HG03575 (cell line): ENCODE measurements around the gene RAP1A.

Experiments used
- ATAC-seq: cut with Tn5 transposase; IDR thresholded peaks from one replicate; pipeline ENCODE4 v1.9.1; 2021; ENCODE audit not compliant: unreplicated experiment, insufficient number of reproducible peaks, low FRiP score; ENCODE audit errors: extremely low read depth

The RAP1A gene

GRCh38 chr1:111729946-111730681, 110.5 kb downstream of the RAP1A start:
- no peak for ATAC-seq

GRCh38 chr1:111730706-111731105, 111.1 kb downstream of the RAP1A start:
- no peak for ATAC-seq

DNA sequence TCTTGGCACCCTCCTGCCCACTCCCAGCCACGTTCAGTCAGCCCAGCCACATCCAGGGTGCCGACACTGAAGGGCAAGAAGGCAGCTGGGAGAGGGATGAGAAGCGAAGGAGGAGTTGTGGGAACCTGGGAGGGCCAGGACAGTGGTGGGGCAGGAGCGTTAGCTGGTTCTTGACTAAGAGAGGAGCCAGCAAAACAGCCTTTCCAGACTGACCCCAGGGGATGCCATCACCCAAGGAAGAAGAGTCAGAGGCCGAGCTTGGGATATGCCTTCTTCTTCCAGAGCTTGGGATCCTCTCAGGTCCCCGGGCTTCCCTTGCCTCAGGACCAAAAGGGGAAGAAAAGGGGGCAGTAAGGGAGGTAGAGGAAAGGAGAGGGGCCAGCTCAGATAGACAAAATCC, 112.4 kb downstream of the RAP1A start:
- no peak for ATAC-seq

GRCh38 chr1:111732718-111733117, 113.1 kb downstream of the RAP1A start:
- no peak for ATAC-seq

DNA sequence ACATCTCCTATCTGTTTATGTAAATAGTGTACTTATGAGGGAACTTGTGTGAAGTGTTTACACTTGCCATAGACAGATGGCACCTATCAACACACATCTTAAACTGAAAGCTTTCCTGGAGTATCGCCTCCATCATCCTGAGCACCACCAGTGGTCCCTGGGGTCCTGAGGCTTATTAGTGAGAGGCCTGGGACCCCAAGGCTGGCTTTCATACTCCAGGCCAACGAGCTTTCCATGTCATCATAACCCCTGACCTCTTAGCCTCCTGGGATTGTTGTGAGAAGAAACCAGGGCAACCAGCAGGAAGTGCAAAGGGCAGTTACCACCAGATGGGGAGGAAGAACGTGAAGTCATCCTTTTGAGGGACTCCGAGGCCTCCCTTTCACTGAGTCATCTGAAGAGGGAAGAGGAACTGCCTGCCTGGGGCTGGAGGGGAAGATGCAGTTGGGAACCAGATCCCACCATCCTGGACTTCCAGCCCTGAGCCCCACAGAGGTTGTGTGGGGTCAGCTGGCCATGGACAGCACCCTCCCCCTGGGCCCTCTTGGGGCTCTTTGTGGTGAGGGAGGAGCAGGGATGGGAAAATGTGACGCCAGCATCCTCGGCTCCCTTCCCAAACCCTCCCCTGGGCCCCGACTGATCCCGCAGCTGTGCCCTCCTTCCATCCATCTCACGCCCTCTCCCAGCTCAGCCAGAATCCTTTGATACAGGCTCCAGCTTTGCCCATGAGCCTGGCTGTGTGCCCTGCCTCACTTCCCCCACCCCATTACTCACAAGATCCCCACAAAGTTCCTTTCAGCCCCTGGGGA, 113.8 kb downstream of the RAP1A start:
- no peak for ATAC-seq

GRCh38 chr1:111733992-111734341, 114.4 kb downstream of the RAP1A start:
- ATAC-seq = no peak

GRCh38 chr1:111734426-111734825, 114.8 kb downstream of the RAP1A start:
- no peak for ATAC-seq

DNA sequence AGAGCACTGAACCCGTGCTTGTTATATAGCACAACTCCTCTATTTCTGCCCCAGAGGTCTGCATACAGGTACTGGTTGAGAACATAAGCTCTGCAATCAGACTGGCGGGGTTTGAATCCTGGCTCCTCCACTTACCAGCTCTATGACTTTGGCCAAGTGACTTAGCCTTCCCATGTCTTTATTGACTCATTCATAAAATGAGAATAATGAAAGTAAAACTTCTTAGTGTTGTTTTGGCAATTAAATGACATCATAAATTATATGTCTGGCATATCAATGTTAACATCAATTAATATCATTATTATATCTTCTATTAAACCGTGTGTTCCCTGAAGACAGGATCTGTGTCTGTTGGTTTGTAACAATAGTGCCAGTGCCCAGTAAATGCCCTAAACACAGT, 115.3 kb downstream of the RAP1A start:
- no peak for ATAC-seq

GRCh38 chr1:111735321-111735720, 115.7 kb downstream of the RAP1A start:
- ATAC-seq = no peak

GRCh38 chr1:111735858-111736544, 116.4 kb downstream of the RAP1A start:
- no peak for ATAC-seq

GRCh38 chr1:111736548-111737215, 117.1 kb downstream of the RAP1A start:
- no peak for ATAC-seq

GRCh38 chr1:111737216-111738132, 117.9 kb downstream of the RAP1A start:
- ATAC-seq = no peak

DNA sequence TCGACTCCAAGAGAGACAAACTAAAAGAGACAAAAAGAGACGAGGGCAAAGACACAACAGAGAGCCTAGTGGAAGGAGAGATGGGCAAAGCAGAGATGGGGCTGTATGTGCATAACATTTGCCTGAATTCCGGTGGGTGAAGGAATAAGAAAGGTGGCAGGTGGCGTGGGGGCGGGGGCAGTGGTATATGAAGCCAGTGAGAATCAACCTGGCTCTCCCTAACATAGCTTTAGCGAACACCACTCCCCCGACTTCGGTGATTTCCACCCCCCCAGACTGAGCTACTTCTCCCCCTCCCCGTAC, 118.5 kb downstream of the RAP1A start:
- no peak for ATAC-seq

- ATAC-seq = peak; percentile 12
These were observed 119.0 kb downstream of the RAP1A start for GRCh38 chr1:111738436-111739193.

DNA sequence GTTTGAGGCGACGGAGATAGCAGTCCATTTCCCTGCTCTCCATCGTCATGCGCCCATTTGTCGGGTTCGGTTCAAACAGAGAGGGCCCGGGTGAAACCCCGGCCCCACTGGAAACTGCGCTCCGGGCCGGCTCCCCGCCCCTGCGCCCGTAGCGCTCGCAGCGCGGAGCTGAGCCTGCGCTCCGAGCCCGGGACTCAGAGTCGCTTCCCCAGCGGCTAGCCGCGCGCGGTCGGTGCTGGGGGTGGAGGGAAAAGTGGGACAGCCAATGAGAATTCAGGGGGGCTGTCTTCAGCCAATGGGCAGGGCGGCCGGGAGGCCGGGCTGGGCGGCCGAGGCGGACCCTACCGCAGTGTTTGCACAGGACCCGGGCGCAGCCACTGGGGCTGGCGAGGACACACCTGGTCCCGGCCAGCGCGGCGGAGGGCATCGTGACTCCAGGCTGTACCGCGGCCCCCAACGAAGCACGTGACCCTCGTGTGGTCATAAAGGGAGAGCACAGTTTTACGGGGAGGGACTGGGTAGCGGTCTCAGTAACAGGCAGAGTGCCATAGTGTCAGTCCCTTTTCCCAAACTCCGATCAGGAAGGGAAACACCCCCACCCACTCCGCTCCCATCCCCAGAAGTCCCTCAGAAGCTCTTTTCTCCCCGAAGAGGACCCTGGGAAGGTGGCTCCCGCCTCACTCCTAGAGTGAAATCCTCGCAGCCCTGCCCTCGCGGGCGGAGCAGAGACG, 119.8 kb downstream of the RAP1A start, which contains the start of gene INKA2:
Gene INKA2 (minus strand): TSS at position 202 of the 731 bp plus-strand sequence. CDS start 153 bp downstream, at position 49.
- ATAC-seq = peak; percentile 61

DNA sequence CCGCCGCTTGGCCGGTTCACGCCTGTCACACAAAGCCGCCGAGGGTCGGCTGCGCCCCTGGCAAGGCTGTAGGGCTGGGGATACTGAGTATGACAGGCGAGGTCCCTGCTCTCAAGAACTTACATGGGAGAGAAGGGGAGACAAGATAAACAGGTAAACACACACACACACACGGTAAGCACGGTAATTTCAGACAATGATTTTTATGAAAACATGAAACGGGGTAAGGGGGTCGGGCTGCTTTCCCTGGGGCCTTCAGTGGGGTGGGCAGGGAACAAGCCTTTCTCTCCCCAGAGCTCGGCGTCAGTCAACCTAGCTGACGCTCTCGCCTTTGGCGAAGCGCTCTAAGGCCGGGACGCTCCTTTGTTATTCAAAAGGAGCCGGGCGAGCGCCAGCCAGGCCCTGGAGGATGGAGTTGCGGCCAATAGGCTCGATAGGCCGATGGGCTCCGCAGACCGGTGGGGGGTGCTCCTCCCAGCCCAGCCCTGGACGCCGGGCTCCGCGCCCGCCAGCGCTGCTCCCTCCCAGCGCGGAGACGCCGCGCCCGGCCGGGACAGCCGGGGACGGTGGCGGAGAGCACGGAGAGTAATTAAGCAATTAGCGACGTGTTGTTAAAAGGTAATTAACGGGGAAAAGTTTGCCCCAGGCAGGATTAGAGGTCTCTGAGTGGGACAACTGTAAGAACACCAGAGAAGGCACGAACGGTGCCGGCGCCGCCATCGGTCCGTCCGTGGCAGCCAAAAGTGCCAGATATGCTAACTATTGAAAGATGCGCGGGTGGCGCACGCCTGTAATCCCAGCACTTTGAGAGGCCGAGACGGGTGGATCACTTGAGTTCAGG, 120.6 kb downstream of the RAP1A start:
- no peak for ATAC-seq
